Prostate gland (tissue), 2 donors: Measurements from ENCODE around the gene PAGE5. TPM values are rescaled to one million over a fixed set of nuclear protein-coding genes. Genes with fewer than 3 reads are reported as not detected.

Experiments used
- DNase-seq: peaks from one replicate; pipeline ENCODE4 v3.0.0-alpha.2; 2019; ENCODE audit warnings: low spot score
- H3K27ac ChIP-seq, 2 donors: fragments of 200-600 bp; sonication (generic); 2 replicates each; pipeline ENCODE4 v1.5.1; 2017 to 2019
- H3K27me3 ChIP-seq: fragments of 200-600 bp; sonication (generic); replicated peaks from 2 replicates; pipeline ENCODE4 v1.5.1; 2019; ENCODE audit not compliant: insufficient read depth
- H3K36me3 ChIP-seq, 2 donors: fragments of 200-600 bp; sonication (generic); 1 replicate in 1 of 2; 2 replicates in 1 of 2; pipeline versions ENCODE4 v1.5.1 to v1.8.1; 2017 to 2019
- H3K4me1 ChIP-seq: fragments of 200-600 bp; sonication (generic); replicated peaks from 2 replicates; pipeline ENCODE4 v1.5.1; 2019
- H3K4me3 ChIP-seq, 2 donors: fragments of 200-600 bp; sonication (generic); 2 replicates each; pipeline ENCODE4 v1.5.1; 2017 to 2019
- H3K9me3 ChIP-seq: fragments of 200-600 bp; sonication (generic); 2 replicates; pipeline ENCODE4 v1.5.1; 2017
- POLR2A ChIP-seq: fragments of 450-650 bp; IDR thresholded peaks from one replicate; pipeline ENCODE4 v1.6.1; 2016; ENCODE audit warnings: antibody characterized with exemption, mild to moderate bottlenecking
- POLR2AphosphoS5 ChIP-seq: sonication (generic); formaldehyde crosslinking; IDR thresholded peaks from one replicate; pipeline ENCODE4 v1.6.1; 2017; ENCODE audit warnings: antibody characterized with exemption
- WGBS: methylation state at CpG from one replicate; pipeline ENCODE4 v1.1.5; 2018; 5-methylcytosine and 5-hydroxymethylcytosine counted together
- intact Hi-C: fragments of 100-400 bp; cut with DNase I; formaldehyde crosslinking; loops from one replicate; pipeline ENCODE4 v1.14.2; 2022
- total RNA-seq, 2 donors: library from RNA; depleted of rRNA; stranded (reverse); fragments of >200 nt; gene quantifications; one replicate each; pipeline ENCODE4 v1.1.0, GENCODE V29; 2016
- TF ChIP-seq, protein P1 (sequence below), 4 experiments: fragments of 200-600 bp in 2 of 4; fragments of 450-650 bp in 2 of 4; sonication (generic) in 2 of 4; IDR thresholded peaks; 1 replicate in 3 of 4; 2 replicates in 1 of 4; pipeline ENCODE4 v1.5.1; 2016 to 2019; ENCODE audit warnings: antibody characterized with exemption in 4 of 4, mild to moderate bottlenecking in 2 of 4, moderate library complexity in 2 of 4

Gene PAGE5
- 10 to 100 TPM in 1 of 2 donors, not detected in 1; 11.1 TPM for total RNA-seq

GRCh38 chrX:55220119-55220794, at the start of gene PAGE5:
Gene PAGE5, plus strand, starts transcription at chrX:55220346. Its CDS starts 1,037 bp downstream, at chrX:55221383.
- DNase-seq: no peak
- intact Hi-C loops: no loop called here

GRCh38 chrX:55187281-55187680, 32.9 kb upstream of the PAGE5 start:
- 67% methylated on average over 2 of the region's 2 CpGs for WGBS
- no peaks in the 10 kb centered on the region for H3K27me3 ChIP-seq
- intact Hi-C loops: no loop called here

More at GRCh38 chrX:55220119-55220794, at the start of gene PAGE5:
- 94% methylated on average over 30 of the region's 30 CpGs for WGBS
- Histone ChIP-seq H3K36me3 (no peaks in the 10 kb centered on the region), H3K4me1 (no peaks in the 10 kb centered on the region), H3K9me3 (no peaks in the 10 kb centered on the region), H3K4me3 (no peak within 1 kb of the TSS), H3K27me3 (no peaks in the 10 kb centered on the region), H3K27ac (no peak within 1 kb of the TSS)
- TF ChIP-seq POLR2AphosphoS5: no peak

DNA sequence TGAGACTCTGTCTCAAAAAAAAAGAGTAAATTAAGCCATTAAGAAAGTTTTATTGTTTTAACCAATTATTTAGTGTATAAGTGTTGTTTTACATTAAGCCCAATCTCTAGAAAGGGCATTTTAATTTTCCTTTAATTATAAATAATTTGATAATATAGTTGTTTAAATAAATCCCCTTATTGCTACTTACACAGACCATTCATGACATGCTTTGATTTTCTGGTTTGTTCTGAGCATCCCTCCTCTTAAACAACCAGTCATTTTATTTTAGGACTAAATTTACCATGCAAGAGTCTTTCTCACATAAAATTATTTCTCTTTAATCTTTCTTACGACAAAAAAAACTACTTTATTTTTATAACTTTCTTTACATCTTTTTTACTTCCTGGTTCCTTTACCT, 23.5 kb upstream of the PAGE5 start:
- H3K27ac ChIP-seq: no peak overlapping the region
- TF ChIP-seq, protein P1, sequence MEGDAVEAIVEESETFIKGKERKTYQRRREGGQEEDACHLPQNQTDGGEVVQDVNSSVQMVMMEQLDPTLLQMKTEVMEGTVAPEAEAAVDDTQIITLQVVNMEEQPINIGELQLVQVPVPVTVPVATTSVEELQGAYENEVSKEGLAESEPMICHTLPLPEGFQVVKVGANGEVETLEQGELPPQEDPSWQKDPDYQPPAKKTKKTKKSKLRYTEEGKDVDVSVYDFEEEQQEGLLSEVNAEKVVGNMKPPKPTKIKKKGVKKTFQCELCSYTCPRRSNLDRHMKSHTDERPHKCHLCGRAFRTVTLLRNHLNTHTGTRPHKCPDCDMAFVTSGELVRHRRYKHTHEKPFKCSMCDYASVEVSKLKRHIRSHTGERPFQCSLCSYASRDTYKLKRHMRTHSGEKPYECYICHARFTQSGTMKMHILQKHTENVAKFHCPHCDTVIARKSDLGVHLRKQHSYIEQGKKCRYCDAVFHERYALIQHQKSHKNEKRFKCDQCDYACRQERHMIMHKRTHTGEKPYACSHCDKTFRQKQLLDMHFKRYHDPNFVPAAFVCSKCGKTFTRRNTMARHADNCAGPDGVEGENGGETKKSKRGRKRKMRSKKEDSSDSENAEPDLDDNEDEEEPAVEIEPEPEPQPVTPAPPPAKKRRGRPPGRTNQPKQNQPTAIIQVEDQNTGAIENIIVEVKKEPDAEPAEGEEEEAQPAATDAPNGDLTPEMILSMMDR (IDR thresholded peaks at IDR 0.05): no peak
- no peak for TF ChIP-seq POLR2AphosphoS5
- no peak for TF ChIP-seq POLR2A
- DNase-seq: no peak
- no peaks in the 10 kb centered on the region for H3K9me3 ChIP-seq
- H3K4me3 ChIP-seq: no peak overlapping the region
- WGBS: 0% methylated on average over 1 of the region's 1 CpG
- intact Hi-C loops: no loop called here
- no peaks in the 10 kb centered on the region for H3K36me3 ChIP-seq
- H3K4me1 ChIP-seq: no peaks in the 10 kb centered on the region
- no peaks in the 10 kb centered on the region for H3K27me3 ChIP-seq

More at GRCh38 chrX:55187281-55187680, 32.9 kb upstream of the PAGE5 start:
- H3K4me1 ChIP-seq: no peaks in the 10 kb centered on the region
- no peaks in the 10 kb centered on the region for H3K9me3 ChIP-seq
- DNase-seq: no peak
- no peak overlapping the region for H3K4me3 ChIP-seq
- TF ChIP-seq, protein P1 (IDR thresholded peaks at IDR 0.05): no peak
- no peak for TF ChIP-seq POLR2A
- no peak for TF ChIP-seq POLR2AphosphoS5
- no peaks in the 10 kb centered on the region for H3K36me3 ChIP-seq
- no peak overlapping the region for H3K27ac ChIP-seq

DNA sequence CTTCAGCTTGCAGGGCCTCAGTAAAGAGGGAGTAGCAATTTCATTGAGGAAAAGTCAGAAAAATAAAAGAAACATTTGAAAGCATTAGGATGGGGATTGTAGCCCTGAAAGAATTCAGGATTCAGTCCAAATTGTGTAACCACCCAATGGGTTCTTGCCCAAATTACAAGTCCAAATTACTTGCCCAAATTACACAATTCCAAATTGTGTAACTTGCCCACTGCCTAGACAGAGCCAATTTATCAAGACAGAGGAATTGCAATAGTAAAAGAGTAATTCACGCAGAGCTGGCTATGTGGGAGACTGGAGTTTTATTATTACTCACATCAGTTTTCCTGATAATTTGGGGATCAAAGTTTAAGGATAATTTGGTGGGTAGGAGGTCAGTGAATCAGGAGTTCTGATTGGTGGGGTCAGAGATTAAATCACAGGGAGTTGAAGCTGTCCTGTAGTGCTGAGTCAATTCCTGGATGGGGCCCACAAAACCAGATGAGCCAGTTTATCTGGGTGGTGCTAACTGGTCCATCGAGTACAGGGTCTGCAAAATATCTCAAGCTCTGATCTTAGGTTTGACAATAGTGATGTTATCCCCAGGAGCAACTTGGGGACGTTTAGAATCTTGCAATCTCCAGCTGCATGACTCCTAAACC, 18.1 kb upstream of the PAGE5 start:
- no peaks in the 10 kb centered on the region for H3K4me1 ChIP-seq
- no peaks in the 10 kb centered on the region for H3K36me3 ChIP-seq
- no peaks in the 10 kb centered on the region for H3K9me3 ChIP-seq
- TF ChIP-seq POLR2AphosphoS5: no peak
- no peak for TF ChIP-seq POLR2A
- TF ChIP-seq, protein P1 (IDR thresholded peaks at IDR 0.05): no peak
- intact Hi-C loops: no loop called here
- H3K27me3 ChIP-seq: no peaks in the 10 kb centered on the region
- DNase-seq: no peak
- 50% methylated on average over 2 of the region's 3 CpGs for WGBS
- no peak overlapping the region for H3K4me3 ChIP-seq
- H3K27ac ChIP-seq: no peak overlapping the region

DNA sequence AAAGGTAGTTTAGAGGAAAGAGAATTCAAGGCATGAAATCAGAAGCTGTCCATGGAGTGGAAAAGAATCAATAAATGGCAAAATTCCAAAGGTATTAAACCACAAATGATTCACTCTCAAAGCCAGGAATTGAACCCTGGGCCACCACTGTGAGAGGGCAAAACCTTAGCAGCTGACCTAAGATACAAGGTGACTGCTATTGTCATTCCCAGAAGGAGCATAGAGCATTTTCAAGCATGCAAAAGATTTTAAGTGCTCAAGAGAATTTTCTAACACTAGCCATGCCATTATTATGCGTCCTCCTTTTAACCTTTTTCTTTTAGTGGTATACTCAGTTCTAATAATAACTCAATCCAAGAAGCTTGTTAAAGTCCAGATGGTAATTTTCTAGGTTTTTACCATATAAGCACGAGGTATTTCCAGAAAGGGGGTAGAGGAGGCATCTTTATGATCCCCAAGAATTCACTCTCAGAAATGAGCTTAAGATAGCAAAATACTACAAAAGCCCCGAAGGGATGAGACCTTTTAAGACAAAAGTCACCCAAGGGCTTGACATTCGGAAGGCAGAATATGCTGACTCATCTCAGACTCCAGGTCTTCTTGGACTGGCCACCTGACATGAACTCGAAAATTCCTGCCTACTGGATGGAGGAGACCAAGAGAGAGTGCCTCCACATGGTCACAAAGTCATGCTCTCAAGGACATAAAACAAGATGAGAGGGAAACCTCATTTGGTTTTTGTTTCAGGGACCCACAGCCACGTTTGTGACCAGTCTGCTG, 13.8 kb upstream of the PAGE5 start:
- TF ChIP-seq POLR2AphosphoS5 (no peak), POLR2A (no peak)
- TF ChIP-seq, protein P1 (IDR thresholded peaks at IDR 0.05): no peak

More for the DNA sequence above, 13.8 kb upstream of the PAGE5 start:
- intact Hi-C loops: no loop called here
- Histone ChIP-seq H3K9me3 (no peaks in the 10 kb centered on the region), H3K36me3 (no peaks in the 10 kb centered on the region), H3K4me3 (no peak overlapping the region), H3K27ac (no peak overlapping the region), H3K27me3 (no peaks in the 10 kb centered on the region), H3K4me1 (no peaks in the 10 kb centered on the region)
- WGBS: 66% methylated on average over 6 of the region's 6 CpGs
- DNase-seq: no peak
